NCI-H345 treated with DMSO at 0.1 percent for 48 hours (cell line): Measurements from ENCODE around the gene ZNF467.

ENCODE experiments used
- DNase-seq: peaks from one replicate; lab custom pipeline; 2025; ENCODE audit not compliant: unreplicated experiment; lab: John Stamatoyannopoulos, UW

Gene ZNF467

GRCh38 chr7:149729586-149729982 is 43.8 kb downstream of the ZNF467 start:
- DNase-seq, result no peak

- DNase-seq, result no peak
Observed at GRCh38 chr7:149728491-149729375, 44.7 kb downstream of the ZNF467 start.

GRCh38 chr7:149727899-149728476 is 45.4 kb downstream of the ZNF467 start:
- no peak for DNase-seq

GRCh38 chr7:149727053-149727898 is 46.1 kb downstream of the ZNF467 start:
- DNase-seq, result no peak

GRCh38 chr7:149725916-149726315 is 47.5 kb downstream of the ZNF467 start:
- DNase-seq, result no peak

GRCh38 chr7:149725426-149725821 is 48.0 kb downstream of the ZNF467 start:
- no peak for DNase-seq

GRCh38 chr7:149724661-149725425 is 48.5 kb downstream of the ZNF467 start:
- DNase-seq, result no peak

- no peak for DNase-seq
Observed at GRCh38 chr7:149723795-149724495, 49.4 kb downstream of the ZNF467 start.

GRCh38 chr7:149723082-149723767 is 50.2 kb downstream of the ZNF467 start:
- no peak for DNase-seq

- DNase-seq, result no peak
Observed at GRCh38 chr7:149722356-149722957, 50.9 kb downstream of the ZNF467 start.

GRCh38 chr7:149721084-149721601 is 52.2 kb downstream of the ZNF467 start:
- DNase-seq, result no peak

GRCh38 chr7:149720372-149721083 is 52.9 kb downstream of the ZNF467 start:
- no peak for DNase-seq

- no peak for DNase-seq
Observed at GRCh38 chr7:149719912-149720335, 53.5 kb downstream of the ZNF467 start.

- DNase-seq, result no peak
Observed at GRCh38 chr7:149719050-149719899, 54.1 kb downstream of the ZNF467 start.

- no peak for DNase-seq
Observed at GRCh38 chr7:149718730-149719049, 54.7 kb downstream of the ZNF467 start.

- no peak for DNase-seq
Observed at GRCh38 chr7:149717481-149717880, 55.9 kb downstream of the ZNF467 start.

- DNase-seq, result no peak
Observed at GRCh38 chr7:149716932-149717307, 56.5 kb downstream of the ZNF467 start.
